Coronary artery (tissue), 2 donors: ENCODE data around the gene FBXL7.

ENCODE experiments used
- DNase-seq: peaks from one replicate; pipeline ENCODE4 v3.0.0-alpha.2; 2017; ENCODE audit warnings: low spot score
- H3K27ac ChIP-seq, 2 donors: fragments of 200-600 bp; sonication (generic); one replicate each; pipeline ENCODE4 v1.5.1; 2016 to 2019
- H3K4me3 ChIP-seq: fragments of 200-600 bp; sonication (generic); 2 replicates; pipeline ENCODE4 v1.5.1; 2016; ENCODE audit warnings: mild to moderate bottlenecking, moderate library complexity
- CTCF ChIP-seq: fragments of 200-600 bp; sonication (generic); IDR thresholded peaks from one replicate; pipeline ENCODE4 v1.5.1; 2019; ENCODE audit warnings: antibody characterized with exemption

The FBXL7 gene

GRCh38 chr5:15463231-15463980 lies 36.6 kb upstream of the FBXL7 start:
- no peak overlapping the region for H3K27ac ChIP-seq
- no peak for DNase-seq
- TF ChIP-seq CTCF = no peak
- H3K4me3 ChIP-seq = no peak overlapping the region

- Histone ChIP-seq H3K27ac (no peak overlapping the region), H3K4me3 (no peak overlapping the region)
- no peak for DNase-seq
- TF ChIP-seq CTCF = no peak
Observed at GRCh38 chr5:15472116-15472515, 27.9 kb upstream of the FBXL7 start.

- H3K27ac ChIP-seq = no peak overlapping the region
- no peak overlapping the region for H3K4me3 ChIP-seq
- no peak for DNase-seq
- TF ChIP-seq CTCF = no peak
Observed at GRCh38 chr5:15474143-15474719, 25.7 kb upstream of the FBXL7 start.

GRCh38 chr5:15475367-15475766 lies 24.6 kb upstream of the FBXL7 start:
- no peak for DNase-seq
- Histone ChIP-seq H3K4me3 (no peak overlapping the region), H3K27ac (no peak overlapping the region)
- no peak for TF ChIP-seq CTCF

GRCh38 chr5:15476977-15477376 lies 23.0 kb upstream of the FBXL7 start:
- H3K4me3 ChIP-seq = no peak overlapping the region
- H3K27ac ChIP-seq = no peak overlapping the region
- TF ChIP-seq CTCF = no peak
- DNase-seq = no peak

GRCh38 chr5:15480436-15480835 lies 19.5 kb upstream of the FBXL7 start:
- no peak overlapping the region for H3K4me3 ChIP-seq
- DNase-seq = no peak
- no peak for TF ChIP-seq CTCF
- H3K27ac ChIP-seq = no peak overlapping the region
